SHP77 treated with DMSO at 0.1 percent for 48 hours (cell line): ENCODE data around the gene SGMS1.

Experiments
- DNase-seq: peaks from one replicate; lab custom pipeline; 2025; lab: John Stamatoyannopoulos, UW

SGMS1 gene

DNA sequence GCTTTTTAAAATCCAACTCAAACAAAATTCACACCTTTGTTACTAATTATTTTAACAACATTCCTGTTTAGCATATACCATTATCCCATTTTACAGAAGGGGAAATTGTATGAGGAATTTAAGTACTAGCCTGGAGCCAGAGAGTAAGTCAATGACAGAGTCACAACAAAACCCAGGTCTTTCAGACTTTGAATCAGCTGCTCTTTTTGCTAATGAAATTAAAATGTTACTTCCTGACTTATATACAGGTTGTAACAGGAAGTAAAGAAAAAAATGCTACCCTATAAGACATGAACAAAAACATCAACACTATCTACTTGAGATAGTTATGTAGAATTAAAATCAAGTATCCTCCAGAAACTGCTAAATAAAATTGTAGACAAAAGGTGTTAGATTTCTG, 289.9 kb downstream of the SGMS1 start:
- no peak for DNase-seq

- DNase-seq: no peak
Measured at GRCh38 chr10:50332108-50332842, 291.5 kb downstream of the SGMS1 start.

GRCh38 chr10:50331486-50331885, 292.3 kb downstream of the SGMS1 start:
- no peak for DNase-seq

GRCh38 chr10:50326757-50327701, 296.7 kb downstream of the SGMS1 start:
- no peak for DNase-seq

- no peak for DNase-seq
Measured at GRCh38 chr10:50326172-50326555, 297.6 kb downstream of the SGMS1 start.

DNA sequence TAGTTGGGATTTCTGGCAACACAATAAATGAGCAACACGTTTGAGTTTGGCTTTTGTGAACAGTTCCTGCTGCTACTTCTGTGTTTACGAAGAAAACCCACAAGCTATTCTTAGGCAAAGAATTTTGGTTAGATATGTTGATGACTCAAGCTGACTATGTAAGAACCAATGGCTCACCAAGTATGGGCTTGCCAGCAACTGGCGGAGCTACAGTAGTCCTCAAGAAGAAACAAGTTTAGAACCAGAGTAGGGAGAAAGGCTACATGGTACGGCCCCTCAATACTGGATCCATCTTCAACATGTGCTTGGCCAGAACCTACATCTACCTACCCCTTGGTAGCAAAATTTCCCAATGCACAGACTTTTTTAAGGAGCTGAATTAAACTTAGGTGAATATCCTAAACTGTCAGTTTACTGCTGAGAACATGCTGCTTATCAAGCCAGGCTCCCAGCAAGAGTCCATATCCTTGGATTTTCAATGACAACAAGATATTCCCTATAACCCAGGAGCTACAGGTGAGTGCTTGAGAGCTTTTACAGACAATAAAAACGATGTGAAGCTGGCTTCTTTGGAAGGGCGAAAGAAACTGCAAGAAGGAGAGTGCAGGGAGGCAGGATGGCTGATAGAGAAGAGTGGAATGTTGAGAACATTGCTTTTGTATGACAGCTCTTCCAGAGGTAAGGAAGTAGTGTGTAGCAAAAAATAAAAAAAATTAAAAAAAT, 298.1 kb downstream of the SGMS1 start:
- DNase-seq: no peak

GRCh38 chr10:50324680-50325393, 298.9 kb downstream of the SGMS1 start:
- DNase-seq: no peak

GRCh38 chr10:50324046-50324445, 299.7 kb downstream of the SGMS1 start:
- no peak for DNase-seq

DNA sequence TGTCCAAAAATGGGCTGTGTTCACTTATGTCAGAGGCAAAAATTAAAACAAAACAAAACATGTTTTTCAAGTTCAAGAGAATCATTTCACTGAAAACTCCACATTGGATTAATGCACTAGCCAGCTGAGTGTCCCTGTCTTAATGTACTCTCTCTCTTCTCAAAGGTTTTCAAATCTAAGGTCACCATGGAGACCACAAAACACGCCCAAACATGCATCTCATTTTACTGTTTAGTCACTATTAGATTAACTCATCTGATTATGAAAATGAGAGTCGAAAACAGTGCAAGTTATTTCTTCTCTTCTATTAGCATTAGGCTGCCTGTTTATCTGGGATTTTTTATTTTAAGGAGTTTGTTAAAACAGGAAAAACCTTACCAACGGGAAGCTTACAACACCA, 301.7 kb downstream of the SGMS1 start:
- no peak for DNase-seq

GRCh38 chr10:50318129-50318528, 305.6 kb downstream of the SGMS1 start:
- DNase-seq: no peak

- DNase-seq: no peak
Measured at GRCh38 chr10:50316695-50317648, 306.8 kb downstream of the SGMS1 start.

DNA sequence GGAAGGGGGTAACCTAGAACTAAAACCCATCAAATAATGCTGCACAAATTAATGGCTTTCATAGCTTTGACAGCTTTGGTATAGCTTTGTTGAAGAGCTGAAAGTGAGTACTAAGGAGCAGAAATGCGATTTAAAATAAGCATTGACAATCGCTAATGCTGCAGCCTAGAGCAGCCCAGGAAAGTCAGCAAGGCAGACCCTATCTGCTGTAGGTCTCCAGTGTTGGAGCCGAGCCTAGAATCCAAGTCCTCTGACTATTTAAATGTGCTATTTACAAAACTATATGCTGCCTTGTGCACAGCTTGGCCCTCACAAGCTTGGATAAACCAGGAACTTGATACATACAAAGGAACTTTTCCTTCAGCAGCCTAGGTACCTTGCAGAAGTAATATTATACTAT, 307.6 kb downstream of the SGMS1 start:
- DNase-seq: no peak

DNA sequence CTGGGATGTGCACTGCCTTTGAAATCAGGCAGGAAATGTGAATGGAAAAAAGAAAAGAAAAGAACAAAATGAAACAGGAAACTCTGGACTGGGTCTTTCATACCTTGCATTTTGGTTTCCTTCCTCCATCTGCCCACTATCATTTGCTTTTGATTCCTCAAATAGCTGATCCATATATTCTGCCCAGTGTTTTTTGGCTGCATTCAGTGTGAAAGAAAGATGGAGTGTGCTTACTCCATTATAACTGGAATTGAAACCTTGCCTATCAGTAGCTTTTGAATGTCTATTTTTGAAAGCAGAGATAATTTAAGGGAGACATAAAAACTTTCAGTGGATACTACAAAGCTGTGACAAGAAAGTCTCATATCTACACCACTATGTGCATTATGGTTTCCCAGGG, 308.3 kb downstream of the SGMS1 start:
- no peak for DNase-seq

DNA sequence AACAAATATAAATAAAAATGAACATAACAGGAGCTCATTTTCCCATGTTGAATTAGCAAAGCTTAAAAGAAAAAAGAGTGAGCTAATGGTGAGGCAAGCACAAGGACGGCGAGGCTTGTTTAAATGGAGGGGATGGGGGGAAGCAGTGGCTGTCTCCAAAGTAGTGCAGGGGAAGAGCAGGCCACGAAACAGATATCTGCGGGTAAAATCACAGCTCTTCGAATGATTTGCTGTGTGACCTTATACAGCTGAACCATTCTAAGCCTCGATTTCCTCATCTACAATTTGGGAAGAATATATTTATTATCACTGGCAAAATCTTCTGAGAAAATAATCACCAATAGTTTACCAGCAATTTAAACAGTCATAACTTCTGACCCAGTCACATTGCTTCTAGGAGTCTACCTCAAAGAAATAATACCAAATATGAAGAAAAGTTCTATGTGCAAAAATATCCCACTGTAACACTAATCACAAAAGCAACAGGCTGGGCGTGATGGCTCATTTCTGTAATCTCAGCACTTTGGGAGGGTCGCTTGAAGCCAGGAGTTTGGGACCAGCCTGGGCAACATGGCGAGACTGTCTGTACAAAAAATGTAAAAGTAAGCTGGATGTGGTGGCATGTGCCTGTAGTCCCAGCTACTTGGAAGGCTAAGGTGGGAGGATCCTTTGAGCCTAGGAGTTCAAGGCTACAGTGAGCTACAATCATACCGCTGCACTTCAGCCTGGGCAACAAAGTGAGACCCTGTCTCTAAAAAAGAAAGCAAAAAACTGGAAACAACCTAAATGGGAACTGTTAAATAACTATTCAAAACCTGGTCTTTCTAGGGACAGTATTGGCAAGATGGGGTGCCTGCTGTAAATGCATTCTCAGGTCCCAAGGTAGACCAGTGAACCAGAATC, 309.3 kb downstream of the SGMS1 start:
- no peak for DNase-seq

DNA sequence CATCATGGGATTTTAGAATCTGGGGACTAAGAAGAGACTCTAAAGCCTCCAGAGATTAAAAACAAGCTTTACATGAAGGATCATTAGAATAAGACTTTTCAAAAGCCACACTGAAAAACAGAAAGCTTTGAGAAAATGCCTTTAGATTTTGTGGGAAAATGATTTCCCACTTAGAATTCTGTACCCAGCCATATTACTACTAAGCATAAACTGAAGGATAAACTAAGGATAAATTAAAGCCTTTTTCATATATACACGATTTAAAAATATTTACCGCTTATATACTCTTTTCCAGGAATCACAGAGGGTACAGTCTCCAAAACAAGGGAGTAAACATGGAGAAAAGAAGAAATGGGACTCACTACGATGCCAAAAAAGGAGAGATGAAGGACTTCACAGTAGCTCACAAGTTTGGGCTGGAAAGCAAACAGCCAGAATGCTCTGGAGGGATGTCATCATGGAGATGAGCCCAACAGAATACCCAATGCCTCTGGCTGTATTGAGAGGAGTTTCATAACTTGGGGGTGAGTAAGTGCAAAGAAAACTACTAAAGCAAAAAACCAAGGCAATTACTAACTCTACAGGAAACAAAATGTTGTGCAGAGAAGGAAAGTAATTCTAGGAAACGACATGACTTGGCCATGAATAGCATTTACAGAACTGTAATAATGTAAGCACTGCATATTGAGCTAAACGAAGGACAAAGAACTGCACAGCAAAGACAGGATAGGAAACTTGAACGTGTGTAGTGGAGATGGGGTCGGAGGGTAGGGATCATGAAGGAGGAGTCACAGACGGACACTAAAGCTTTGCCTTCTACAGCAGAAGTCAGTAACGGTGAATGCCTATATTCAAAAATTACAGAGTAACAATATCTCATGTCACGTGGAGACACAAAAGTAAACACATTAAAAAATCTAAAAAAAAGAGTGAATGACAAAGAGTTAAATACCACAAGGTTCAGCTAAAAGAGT, 311.0 kb downstream of the SGMS1 start:
- DNase-seq: no peak

DNA sequence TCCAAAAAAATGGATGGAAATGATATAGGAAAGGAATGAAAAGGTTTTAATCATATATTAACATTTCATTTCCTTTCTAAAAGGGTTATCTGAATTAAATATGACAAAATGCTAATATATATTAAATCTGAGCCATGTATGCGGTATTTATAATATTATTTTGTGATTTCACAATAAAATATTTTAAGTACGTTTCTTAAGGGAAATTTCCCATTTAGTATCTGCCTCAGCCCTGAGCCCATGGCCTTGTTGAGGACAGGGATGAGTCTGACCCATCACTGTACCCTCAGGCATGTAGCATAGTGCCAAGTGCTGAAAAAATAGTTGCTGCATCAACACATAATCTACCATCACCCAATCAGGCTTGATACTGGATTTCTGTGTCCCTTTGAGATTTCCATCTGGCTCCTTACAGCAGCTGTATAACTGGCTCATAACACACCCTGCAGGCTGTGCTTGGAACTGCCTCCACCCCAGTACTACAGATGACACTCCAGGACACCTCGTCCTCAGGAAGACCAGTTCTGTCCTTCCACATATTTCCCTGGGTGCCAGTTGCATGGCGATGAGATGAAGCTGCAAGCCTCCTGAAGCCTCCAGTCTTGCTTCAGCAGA, 313.1 kb downstream of the SGMS1 start:
- no peak for DNase-seq

DNA sequence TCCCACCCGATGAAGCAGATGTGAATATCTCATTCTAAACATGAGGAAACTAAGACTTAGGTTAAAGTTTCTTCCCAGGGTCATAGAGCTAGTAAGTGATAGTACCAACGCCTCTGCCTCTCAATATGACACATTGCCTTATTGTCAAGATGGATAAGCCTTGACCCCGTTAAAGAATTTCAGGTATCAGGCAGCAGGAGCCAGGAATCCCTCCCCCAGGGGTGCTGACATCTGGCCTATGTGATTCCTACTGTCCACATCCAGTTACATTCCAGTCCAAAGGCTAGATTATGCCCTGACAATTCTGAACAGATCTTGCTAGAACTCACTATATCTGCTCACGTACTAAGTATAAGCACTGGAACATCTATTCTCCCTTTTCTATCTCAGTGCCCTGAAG, 314.4 kb downstream of the SGMS1 start:
- DNase-seq: no peak

DNA sequence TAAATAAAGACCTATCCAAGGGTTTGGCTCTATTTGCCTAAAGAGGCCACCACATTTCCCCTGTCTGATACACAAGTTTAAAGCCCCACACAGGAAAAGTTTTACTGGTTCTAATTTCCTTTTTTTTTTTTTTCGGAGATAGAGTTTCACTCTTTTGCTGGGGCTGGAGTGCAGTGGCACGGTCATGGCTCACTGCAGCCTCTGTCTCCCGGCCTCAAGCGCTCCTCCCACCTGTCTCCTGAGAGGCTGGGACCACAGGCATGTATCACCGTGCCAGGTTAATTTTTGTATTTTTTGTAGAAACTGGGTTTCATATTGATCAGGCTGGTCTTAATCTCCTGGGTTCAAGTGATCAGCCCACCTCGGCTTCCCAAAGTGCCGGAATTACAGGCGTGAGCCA, 319.1 kb downstream of the SGMS1 start:
- DNase-seq: no peak
